PFSK-1 (cell line): ENCODE data around the gene NCSTN.

ENCODE experiments used
- FOXP2 ChIP-seq: optimal IDR thresholded peaks from 2 replicates; pipeline ENCODE3; 2011; ENCODE audit warnings: borderline replicate concordance, control low read depth, inconsistent platforms; ENCODE audit not compliant: insufficient read depth; ENCODE audit errors: extremely low read length, extremely low read depth
- POLR2AphosphoS5 ChIP-seq: IDR thresholded peaks from 2 replicates; pipeline ENCODE4 v1.6.1; 2012; ENCODE audit warnings: low read depth, mild to moderate bottlenecking, control low read depth, low read length, moderate library complexity
- SIN3A ChIP-seq: IDR thresholded peaks from 2 replicates; pipeline ENCODE4 v1.6.1; 2012; ENCODE audit warnings: mild to moderate bottlenecking, low read length, moderate library complexity, borderline replicate concordance; ENCODE audit not compliant: insufficient read depth
- TAF1 ChIP-seq: IDR thresholded peaks from 2 replicates; pipeline ENCODE4 v1.6.1; 2012; ENCODE audit warnings: low read length, control low read depth, borderline replicate concordance; ENCODE audit not compliant: insufficient read depth
- TF ChIP-seq, protein P1 (sequence below), 2 experiments: IDR thresholded peaks; 2 replicates each; pipeline versions ENCODE4 v1.6.1 to v1.8.0; 2011 to 2012; ENCODE audit warnings: low read depth in 2 of 2, low read length in 2 of 2, control low read depth in 1 of 2, inconsistent platforms in 1 of 2, mild to moderate bottlenecking in 1 of 2, moderate library complexity in 1 of 2; ENCODE audit not compliant: insufficient read depth in 1 of 2

DNA sequence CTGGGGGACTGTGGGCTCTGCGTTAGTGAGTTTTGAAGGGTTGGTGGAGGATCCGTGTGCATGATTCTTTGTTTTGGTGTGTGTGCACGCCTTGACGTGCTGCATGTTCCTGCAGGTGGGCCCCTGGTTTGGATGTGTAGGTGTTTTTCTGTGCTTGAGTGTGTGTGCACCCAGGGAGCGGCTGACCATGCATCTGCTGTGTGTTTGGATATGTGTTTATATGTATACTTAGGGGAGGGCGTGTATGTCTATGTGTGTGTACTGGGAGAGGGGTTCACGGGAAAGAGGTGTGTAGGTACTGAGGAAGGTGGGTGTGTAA is 58.3 kb downstream of the NCSTN start:
- no peak for TF ChIP-seq POLR2AphosphoS5
- no peak for TF ChIP-seq TAF1
- TF ChIP-seq, protein P1, sequence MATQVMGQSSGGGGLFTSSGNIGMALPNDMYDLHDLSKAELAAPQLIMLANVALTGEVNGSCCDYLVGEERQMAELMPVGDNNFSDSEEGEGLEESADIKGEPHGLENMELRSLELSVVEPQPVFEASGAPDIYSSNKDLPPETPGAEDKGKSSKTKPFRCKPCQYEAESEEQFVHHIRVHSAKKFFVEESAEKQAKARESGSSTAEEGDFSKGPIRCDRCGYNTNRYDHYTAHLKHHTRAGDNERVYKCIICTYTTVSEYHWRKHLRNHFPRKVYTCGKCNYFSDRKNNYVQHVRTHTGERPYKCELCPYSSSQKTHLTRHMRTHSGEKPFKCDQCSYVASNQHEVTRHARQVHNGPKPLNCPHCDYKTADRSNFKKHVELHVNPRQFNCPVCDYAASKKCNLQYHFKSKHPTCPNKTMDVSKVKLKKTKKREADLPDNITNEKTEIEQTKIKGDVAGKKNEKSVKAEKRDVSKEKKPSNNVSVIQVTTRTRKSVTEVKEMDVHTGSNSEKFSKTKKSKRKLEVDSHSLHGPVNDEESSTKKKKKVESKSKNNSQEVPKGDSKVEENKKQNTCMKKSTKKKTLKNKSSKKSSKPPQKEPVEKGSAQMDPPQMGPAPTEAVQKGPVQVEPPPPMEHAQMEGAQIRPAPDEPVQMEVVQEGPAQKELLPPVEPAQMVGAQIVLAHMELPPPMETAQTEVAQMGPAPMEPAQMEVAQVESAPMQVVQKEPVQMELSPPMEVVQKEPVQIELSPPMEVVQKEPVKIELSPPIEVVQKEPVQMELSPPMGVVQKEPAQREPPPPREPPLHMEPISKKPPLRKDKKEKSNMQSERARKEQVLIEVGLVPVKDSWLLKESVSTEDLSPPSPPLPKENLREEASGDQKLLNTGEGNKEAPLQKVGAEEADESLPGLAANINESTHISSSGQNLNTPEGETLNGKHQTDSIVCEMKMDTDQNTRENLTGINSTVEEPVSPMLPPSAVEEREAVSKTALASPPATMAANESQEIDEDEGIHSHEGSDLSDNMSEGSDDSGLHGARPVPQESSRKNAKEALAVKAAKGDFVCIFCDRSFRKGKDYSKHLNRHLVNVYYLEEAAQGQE (IDR thresholded peaks at IDR 0.05; ENCODE audit: insufficient read depth in 1 of 2, low read depth in 2 of 2, low read length in 2 of 2), result no peak
- TF ChIP-seq SIN3A, result no peak
- no peak for TF ChIP-seq FOXP2
